ENCODE data around the gene ITGA1.

Gene ITGA1

DNA sequence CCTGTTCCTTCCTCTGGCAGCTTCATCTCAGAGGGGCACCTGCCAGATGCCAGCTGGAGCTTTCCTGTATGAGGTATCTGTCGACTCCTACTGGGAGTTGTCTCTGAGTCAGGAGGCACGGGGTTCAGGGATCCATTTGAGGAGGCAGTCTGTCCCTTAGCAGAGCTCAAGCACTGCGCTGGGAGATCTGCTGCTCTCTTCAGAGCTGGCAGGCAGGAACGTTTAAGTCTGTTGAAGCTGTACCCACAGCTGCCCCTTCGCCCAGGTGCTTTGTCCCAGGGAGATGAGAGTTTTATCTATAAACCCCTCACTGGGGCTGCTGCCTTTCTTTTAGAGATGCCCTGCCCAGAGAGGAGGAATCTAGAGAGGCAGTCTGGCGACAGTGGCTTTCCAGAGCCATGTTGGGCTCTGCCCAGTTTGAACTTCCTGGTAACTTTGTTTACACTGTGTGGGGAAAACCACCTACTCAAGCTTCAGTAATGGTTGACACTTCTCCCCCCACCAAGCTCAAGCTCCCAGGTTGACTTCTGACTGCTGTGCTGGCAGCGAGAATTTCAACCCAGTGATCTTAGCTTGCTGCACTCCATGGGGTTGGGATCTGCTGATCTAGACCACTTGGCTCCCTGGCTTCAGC, 189.7 kb downstream of the ITGA1 start:
- H3K4me3 Mint-ChIP-seq: no peak overlapping the region
- H3K27ac Mint-ChIP-seq: no peak overlapping the region
- H3K27me3 Mint-ChIP-seq: peaks cover 27% of the 10 kb centered on the region
- H3K4me1 Mint-ChIP-seq: no peaks in the 10 kb centered on the region
- no peak for ATAC-seq
- H3K36me3 Mint-ChIP-seq: no peaks in the 10 kb centered on the region
- peaks cover 8% of the 10 kb centered on the region for H3K9me3 Mint-ChIP-seq

DNA sequence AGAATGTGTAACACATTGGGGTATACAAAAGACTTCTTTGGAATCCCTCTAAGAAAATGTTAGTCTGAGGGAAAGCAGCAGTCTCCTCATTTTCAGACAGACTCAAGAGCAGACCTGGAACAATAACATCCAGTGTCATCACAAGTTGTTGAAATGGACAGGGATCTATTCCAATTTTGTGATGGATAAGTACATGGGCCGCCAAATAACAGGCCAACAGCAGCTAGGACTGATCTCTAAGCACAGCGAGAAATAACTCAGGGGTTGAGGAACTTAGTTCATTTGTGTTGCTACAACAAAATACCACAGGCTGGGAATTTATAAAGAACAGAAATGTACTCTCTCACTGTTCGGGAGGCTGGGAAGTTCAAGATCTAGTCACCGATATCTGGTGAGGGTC, 193.8 kb downstream of the ITGA1 start:
- Mint-ChIP-seq H3K4me1 (no peaks in the 10 kb centered on the region), H3K4me3 (no peak overlapping the region), H3K36me3 (no peaks in the 10 kb centered on the region), H3K27me3 (peaks cover 52% of the 10 kb centered on the region), H3K9me3 (peaks cover 4% of the 10 kb centered on the region), H3K27ac (no peak overlapping the region)
- ATAC-seq: no peak

DNA sequence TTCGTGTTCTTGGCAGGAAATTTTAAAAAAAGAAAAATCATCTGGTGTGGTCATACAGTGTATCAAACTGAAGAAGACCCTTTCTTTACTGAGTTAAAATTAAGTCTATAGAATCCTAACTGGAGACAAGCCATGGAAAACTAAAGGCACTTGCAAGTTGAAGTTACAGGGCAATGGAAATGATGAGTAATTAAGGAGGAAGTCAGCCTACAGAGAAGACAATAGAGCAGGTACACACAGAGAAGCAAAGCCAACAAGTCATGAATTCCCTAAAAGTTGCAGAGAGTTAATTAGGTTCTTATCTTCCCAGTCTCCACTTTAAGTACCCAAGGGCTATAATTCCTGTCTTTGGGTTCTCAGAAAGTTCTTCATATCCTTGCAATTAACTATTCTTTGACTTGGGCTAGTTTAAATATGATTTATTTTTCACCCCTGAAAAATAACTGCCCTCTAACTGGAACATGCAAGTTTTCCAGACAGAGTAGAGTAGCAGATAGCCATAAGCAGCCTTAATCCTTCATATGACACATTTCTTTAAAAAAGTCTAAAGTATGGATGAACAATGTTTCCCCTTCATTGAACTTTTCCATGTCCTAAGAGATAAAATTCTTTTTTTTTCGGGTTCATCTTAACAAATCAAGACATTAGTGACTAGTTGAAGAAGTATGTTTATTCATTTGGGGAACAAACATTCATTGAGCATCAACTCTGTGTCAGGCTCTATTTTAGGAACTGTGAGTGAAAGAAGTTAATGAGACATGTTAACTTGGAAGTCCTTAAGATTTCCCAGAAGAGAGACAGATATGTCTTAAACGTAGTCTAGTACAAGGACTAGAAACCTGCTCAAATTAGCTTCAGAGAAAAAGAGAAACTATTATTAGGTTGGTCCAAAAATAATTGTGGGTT, 196.3 kb downstream of the ITGA1 start:
- no peak for ATAC-seq
- H3K4me3 Mint-ChIP-seq: no peak overlapping the region
- H3K4me1 Mint-ChIP-seq: no peaks in the 10 kb centered on the region
- H3K36me3 Mint-ChIP-seq: no peaks in the 10 kb centered on the region
- no peak overlapping the region for H3K27ac Mint-ChIP-seq
- H3K9me3 Mint-ChIP-seq: no peaks in the 10 kb centered on the region
- peaks cover 65% of the 10 kb centered on the region for H3K27me3 Mint-ChIP-seq

DNA sequence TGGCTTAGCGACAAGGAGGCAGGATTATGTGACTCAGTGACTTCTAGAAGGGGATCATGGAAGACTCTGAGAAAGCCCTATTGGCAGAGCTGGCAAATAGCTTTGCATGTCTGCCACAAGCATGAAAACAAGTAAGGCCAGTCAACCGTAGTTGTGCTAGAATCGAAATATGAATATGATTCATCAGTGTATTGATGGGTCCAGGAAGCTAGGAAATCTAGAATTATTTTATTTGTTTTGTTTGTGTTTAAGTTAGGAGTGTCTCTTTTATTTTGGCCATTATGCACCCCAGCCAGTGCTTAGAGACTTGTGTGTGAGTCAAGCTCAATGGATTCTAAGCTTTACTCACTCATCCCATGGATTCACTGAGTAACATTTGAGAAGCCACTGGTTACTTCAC, 197.6 kb downstream of the ITGA1 start:
- Mint-ChIP-seq H3K4me3 (no peak overlapping the region), H3K9me3 (no peaks in the 10 kb centered on the region), H3K36me3 (no peaks in the 10 kb centered on the region), H3K27ac (no peak overlapping the region), H3K4me1 (no peaks in the 10 kb centered on the region), H3K27me3 (peaks cover 59% of the 10 kb centered on the region)
- ATAC-seq: no peak

- Mint-ChIP-seq H3K9me3 (no peaks in the 10 kb centered on the region), H3K4me1 (no peaks in the 10 kb centered on the region), H3K27ac (no peak overlapping the region), H3K4me3 (no peak overlapping the region), H3K36me3 (no peaks in the 10 kb centered on the region), H3K27me3 (peaks cover 57% of the 10 kb centered on the region)
- no peak for ATAC-seq
These were observed 200.1 kb downstream of the ITGA1 start for GRCh38 chr5:52987711-52988331.

GRCh38 chr5:52988335-52989024, 200.8 kb downstream of the ITGA1 start:
- Mint-ChIP-seq H3K4me1 (no peaks in the 10 kb centered on the region), H3K9me3 (no peaks in the 10 kb centered on the region), H3K4me3 (peak overlapping the region; percentile 39), H3K36me3 (no peaks in the 10 kb centered on the region), H3K27me3 (peaks cover 53% of the 10 kb centered on the region), H3K27ac (no peak overlapping the region)
- peak; percentile 37 for ATAC-seq

DNA sequence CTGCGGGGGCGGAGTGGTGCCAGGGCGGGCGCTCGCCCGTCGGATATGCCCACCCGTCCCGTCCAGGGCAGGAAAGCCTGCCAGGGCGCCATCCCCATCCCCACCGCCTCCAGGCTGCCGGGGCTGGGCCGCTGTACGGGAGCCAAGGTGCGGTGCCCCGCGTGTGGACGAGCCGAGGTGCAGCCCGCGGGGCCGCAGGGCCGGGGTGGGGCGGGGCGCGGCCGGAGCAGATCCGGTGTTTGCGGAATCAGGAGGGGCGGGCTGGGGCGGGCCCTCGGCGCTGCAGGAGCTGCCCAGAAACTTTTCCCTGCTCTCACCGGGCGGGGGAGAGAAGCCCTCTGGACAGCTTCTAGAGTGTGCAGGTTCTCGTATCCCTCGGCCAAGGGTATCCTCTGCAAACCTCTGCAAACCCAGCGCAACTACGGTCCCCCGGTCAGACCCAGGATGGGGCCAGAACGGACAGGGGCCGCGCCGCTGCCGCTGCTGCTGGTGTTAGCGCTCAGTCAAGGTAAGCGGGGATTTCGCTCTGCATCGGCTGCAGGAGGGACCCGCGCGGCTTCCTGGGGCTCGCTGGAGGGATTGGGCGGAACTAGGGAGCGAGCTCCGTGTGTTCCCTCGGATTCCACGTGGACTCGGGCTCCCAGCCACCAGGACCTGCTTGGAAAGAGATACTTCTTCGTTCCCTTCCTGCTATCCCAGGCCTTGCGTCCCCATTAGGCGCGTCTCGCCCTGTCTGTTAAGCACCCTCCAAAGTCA, 201.5 kb downstream of the ITGA1 start, which contains the start of gene ITGA2:
ITGA2 (plus strand) TSS at position 328 of the 756 bp plus-strand sequence; CDS start at position 445, 117 bp downstream.
- Mint-ChIP-seq H3K27ac (no peak within 1 kb of the TSS), H3K4me3 (peak within 1 kb of the TSS; percentile 59), H3K9me3 (no peaks in the 10 kb centered on the region), H3K4me1 (no peaks in the 10 kb centered on the region), H3K27me3 (peaks cover 53% of the 10 kb centered on the region), H3K36me3 (no peaks in the 10 kb centered on the region)
- peak; percentile 54 for ATAC-seq

DNA sequence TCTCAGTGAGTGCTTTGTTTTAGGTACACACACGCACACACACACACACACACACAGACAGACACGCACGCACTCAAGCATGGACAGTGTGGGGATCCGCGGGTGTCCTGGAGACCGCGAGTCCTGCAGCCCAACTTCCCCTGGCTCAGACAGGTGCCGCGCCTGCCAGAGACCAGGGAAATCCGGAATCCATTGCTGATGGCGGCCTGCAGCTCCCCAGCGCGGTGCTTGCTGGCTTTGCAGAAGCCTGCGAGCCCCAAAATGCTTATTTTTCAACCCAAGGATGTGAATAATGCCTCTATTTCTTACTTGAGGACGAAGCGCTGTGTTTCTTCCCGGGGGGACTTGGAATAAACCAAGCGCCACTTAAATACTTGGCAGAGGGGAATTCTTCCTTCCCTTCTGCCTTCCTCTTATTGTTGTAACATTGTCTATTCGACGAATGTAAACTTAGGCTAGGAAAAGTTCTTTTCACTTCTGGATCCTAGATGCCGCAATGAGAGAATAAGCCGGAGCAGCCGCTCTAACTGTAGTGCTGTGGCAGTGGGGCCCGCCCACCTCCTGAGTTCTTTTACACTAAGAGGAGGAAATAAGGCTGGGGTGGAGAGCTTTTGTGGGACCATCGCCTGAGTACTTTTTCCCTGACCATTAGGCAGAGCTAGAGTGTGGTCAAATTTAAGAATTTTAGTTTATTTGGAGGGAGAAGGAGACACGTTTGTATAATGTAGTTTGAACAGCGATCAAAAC, 202.2 kb downstream of the ITGA1 start:
- peaks cover 49% of the 10 kb centered on the region for H3K27me3 Mint-ChIP-seq
- peak; percentile 32 for ATAC-seq

DNA sequence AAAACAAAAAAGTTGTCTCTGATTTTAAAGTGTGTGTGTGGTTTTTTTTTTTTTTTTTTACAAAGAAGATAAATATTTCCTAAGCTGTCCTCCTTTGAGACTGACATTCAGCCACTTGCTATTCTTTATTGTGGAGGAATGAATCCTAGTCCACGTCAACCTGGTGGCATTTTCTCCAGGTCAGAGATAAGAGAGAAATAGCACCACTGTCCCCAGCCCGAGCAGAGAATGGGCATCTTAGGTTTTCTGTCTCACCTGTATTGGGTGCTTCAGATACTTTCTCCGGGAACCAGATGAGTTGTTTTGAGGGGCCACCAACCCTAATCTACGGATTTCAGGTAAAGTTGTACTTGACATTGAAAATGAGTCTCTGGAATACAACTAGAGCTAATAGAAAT, 202.8 kb downstream of the ITGA1 start:
- H3K4me1 Mint-ChIP-seq: no peaks in the 10 kb centered on the region
- H3K27me3 Mint-ChIP-seq: peaks cover 45% of the 10 kb centered on the region
- no peak for ATAC-seq
- no peaks in the 10 kb centered on the region for H3K36me3 Mint-ChIP-seq
- H3K4me3 Mint-ChIP-seq: no peak overlapping the region
- no peaks in the 10 kb centered on the region for H3K9me3 Mint-ChIP-seq
- H3K27ac Mint-ChIP-seq: no peak overlapping the region

More for the DNA sequence above, 202.2 kb downstream of the ITGA1 start:
- Mint-ChIP-seq H3K27ac (no peak overlapping the region), H3K9me3 (no peaks in the 10 kb centered on the region), H3K4me1 (no peaks in the 10 kb centered on the region), H3K4me3 (peak overlapping the region; percentile 59), H3K36me3 (no peaks in the 10 kb centered on the region)

DNA sequence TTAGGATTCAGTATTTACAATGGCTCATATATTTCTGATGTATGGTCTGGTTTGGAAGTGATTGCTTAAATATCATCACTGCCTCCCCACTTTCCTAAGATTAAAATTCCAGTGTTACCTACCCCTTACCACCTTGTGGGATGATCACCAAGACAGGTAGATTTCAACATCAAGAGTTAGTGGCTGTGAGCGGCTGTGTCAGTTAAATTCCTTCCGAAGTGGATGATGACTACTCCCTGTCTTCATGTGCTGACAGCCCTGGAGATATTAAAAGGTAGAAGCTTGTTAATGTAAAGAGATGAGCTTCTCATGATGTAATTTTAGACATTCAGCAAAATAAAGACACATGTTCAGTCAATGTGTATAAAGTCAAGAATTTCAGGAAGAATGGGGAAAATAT, 205.7 kb downstream of the ITGA1 start:
- peaks cover 23% of the 10 kb centered on the region for H3K27me3 Mint-ChIP-seq
- no peaks in the 10 kb centered on the region for H3K9me3 Mint-ChIP-seq
- H3K4me3 Mint-ChIP-seq: no peak overlapping the region
- no peaks in the 10 kb centered on the region for H3K4me1 Mint-ChIP-seq
- H3K36me3 Mint-ChIP-seq: no peaks in the 10 kb centered on the region
- ATAC-seq: no peak
- H3K27ac Mint-ChIP-seq: no peak overlapping the region

GRCh38 chr5:52994266-52994665, 206.6 kb downstream of the ITGA1 start:
- no peak for ATAC-seq
- no peaks in the 10 kb centered on the region for H3K9me3 Mint-ChIP-seq
- peaks cover 23% of the 10 kb centered on the region for H3K27me3 Mint-ChIP-seq
- no peaks in the 10 kb centered on the region for H3K36me3 Mint-ChIP-seq
- H3K4me3 Mint-ChIP-seq: no peak overlapping the region
- H3K27ac Mint-ChIP-seq: no peak overlapping the region
- H3K4me1 Mint-ChIP-seq: no peaks in the 10 kb centered on the region

DNA sequence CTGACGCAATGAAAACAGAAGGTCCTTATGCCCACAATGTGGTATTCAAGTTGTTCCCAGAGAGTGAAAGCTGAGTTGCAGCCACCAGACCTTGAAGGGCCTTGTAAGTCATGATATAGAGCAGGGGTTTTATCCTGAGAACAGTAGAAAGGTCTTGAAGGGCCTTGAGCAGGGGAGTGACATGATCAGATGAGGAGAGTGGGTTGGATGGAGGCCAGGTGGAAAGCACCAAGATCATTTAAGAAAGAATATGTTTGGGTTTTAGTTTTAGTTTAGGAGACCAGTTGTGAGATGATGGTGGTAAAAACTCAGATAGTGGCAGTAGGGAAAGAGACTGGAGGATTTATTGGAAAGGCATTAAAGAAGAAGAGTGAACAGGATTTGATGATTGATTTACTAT, 207.4 kb downstream of the ITGA1 start:
- Mint-ChIP-seq H3K27me3 (peaks cover 19% of the 10 kb centered on the region), H3K36me3 (no peaks in the 10 kb centered on the region), H3K9me3 (no peaks in the 10 kb centered on the region), H3K4me3 (no peak overlapping the region), H3K4me1 (no peaks in the 10 kb centered on the region), H3K27ac (no peak overlapping the region)
- peak; percentile 34 for ATAC-seq

DNA sequence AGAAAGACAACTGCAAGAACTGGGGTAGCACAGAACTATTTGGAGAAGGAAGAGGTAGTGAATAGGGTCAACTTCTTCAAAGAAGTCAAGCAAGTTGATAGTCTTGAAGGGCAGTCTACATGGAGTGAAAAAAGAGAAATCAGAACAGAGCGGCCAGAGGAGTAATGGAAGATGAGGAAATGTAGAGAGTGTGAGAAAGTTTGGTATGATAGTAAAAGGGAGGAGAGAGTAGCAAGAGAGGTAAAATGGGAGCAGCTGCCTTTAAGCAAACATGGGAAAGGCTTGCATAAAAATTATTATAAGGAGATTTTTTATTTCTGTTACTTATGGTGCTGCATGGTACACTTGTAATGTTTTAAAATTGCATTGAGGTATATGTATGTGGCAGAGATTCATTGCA, 208.2 kb downstream of the ITGA1 start:
- ATAC-seq: no peak
- Mint-ChIP-seq H3K27ac (no peak overlapping the region), H3K4me3 (no peak overlapping the region), H3K9me3 (no peaks in the 10 kb centered on the region), H3K4me1 (no peaks in the 10 kb centered on the region), H3K27me3 (peaks cover 15% of the 10 kb centered on the region), H3K36me3 (no peaks in the 10 kb centered on the region)

DNA sequence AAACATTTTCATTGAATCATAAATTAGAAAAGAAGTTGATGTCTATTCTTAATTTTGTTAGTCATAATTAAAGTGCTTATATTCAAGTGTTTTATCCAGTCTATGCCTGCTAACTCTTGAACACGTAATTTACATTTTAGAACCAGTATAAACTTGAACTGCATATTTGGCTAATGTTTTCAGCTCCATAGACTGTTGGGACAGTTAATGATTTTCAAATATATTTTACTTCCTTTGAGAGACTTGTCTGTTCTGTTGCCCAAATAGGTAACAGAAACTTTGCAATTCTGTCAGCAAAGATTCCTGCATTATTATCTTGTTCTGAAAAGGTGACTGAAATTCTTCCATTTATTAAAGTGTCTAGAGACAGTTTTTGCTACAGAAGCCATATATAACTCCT, 209.3 kb downstream of the ITGA1 start:
- Mint-ChIP-seq H3K27me3 (peaks cover 12% of the 10 kb centered on the region), H3K4me1 (no peaks in the 10 kb centered on the region), H3K27ac (no peak overlapping the region), H3K4me3 (no peak overlapping the region), H3K36me3 (no peaks in the 10 kb centered on the region), H3K9me3 (no peaks in the 10 kb centered on the region)
- ATAC-seq: no peak

Data from stimulated activated memory B cell treated with anti-CD40 and anti-IgM and Interleukin-4, amounts not matched to agents 10 μg/mL and 1 μg/mL and 100 μg/mL, for 72 hours (primary cell).